Kidney (tissue), 14 donors: ENCODE data around the gene BPIFA3. TPM values are rescaled to one million over a fixed set of nuclear protein-coding genes. Genes with fewer than 3 reads are reported as not detected.

Source experiments
- DNase-seq, 5 donors: peaks; one replicate each; pipeline ENCODE4 v3.0.0-alpha.2; 2013 to 2020
- FAIRE-seq: peaks from 2 replicates; lab custom pipeline; 2012; peaks lifted over from hg19 to GRCh38; lab: Jason Lieb, UNC
- H3K27ac ChIP-seq, 2 donors: one replicate each; pipeline ENCODE4 v1.7.0; 2013; ENCODE audit warnings: low read depth in 2 of 2, low read length in 2 of 2, inconsistent platforms in 1 of 2
- H3K27me3 ChIP-seq: one replicate; pipeline ENCODE4 v1.7.1; 2013; ENCODE audit warnings: low read length, inconsistent platforms; ENCODE audit not compliant: control insufficient read depth, insufficient read depth
- H3K36me3 ChIP-seq, 3 donors: one replicate each; pipeline versions ENCODE4 v1.7.0 to v1.7.1; 2013; ENCODE audit warnings: low read length in 3 of 3, control low read depth in 1 of 3, inconsistent platforms in 1 of 3; ENCODE audit not compliant: insufficient read depth in 3 of 3, control insufficient read depth in 2 of 3
- H3K4me1 ChIP-seq, 3 donors: one replicate each; pipeline versions ENCODE4 v1.7.0 to v1.7.1; 2013; ENCODE audit warnings: low read length in 3 of 3, inconsistent platforms in 1 of 3, low read depth in 1 of 3; ENCODE audit not compliant: control insufficient read depth in 2 of 3, insufficient read depth in 2 of 3
- H3K4me3 ChIP-seq, 3 donors: one replicate each; pipeline versions ENCODE4 v1.7.0 to v1.8.1; 2013; ENCODE audit warnings: low read length in 3 of 3, control low read depth in 1 of 3, inconsistent platforms in 1 of 3
- H3K9ac ChIP-seq, 3 donors: one replicate each; pipeline versions ENCODE4 v1.7.0 to v1.7.1; 2013; ENCODE audit warnings: low read length in 3 of 3, control low read depth in 1 of 3, inconsistent platforms in 1 of 3
- H3K9me3 ChIP-seq, 3 donors: one replicate each; pipeline versions ENCODE4 v1.7.0 to v1.7.1; 2013; ENCODE audit warnings: low read length in 3 of 3, control low read depth in 1 of 3, inconsistent platforms in 1 of 3; ENCODE audit not compliant: control insufficient read depth in 2 of 3, insufficient read depth in 1 of 3
- CTCF ChIP-seq: IDR thresholded peaks from 3 replicates; pipeline ENCODE4 v1.5.1; 2012; ENCODE audit warnings: mild to moderate bottlenecking, moderate library complexity, borderline replicate concordance; ENCODE audit not compliant: insufficient read depth; ENCODE audit errors: extremely low read depth
- intact Hi-C: fragments of 100-400 bp; cut with DNase I; formaldehyde crosslinking; loops from one replicate; pipeline ENCODE4 v1.11.1; 2022
- polyA plus RNA-seq: library from polyadenylated mRNA; stranded (reverse); fragments of 350-450 nt; fragmentation: Illumina TruSeq; extraction: RNeasy Lipid Tissue Mini Kit (QIAGEN cat#74804); gene quantifications from one replicate; pipeline ENCODE4 v1.2.3, GENCODE V29; 2014; ENCODE audit warnings: low read depth, low replicate concordance; ENCODE audit not compliant: insufficient read depth
- total RNA-seq: library from RNA; stranded (reverse); fragmentation: NEBNext Ultra II Directional; extraction: Animal tissue kit (Norgen Biotek cat#: 25700); gene quantifications from one replicate; pipeline ENCODE4 v1.2.1, GENCODE V29; 2021
- donor health status: control.
- donor health status: control.
- donor health status: control.
- donor health status: control.
- donor health status: control.
- donor health status: DM: yes; HTN: yes; CAD: no.
- donor health status: Normal renal cell carcinoma (clear cell type).

BPIFA3 gene
- total and polyA plus RNA-seq, 2 donors from 2014 or later = not detected

GRCh38 chr20:33209789-33210188 lies 7.4 kb upstream of the BPIFA3 start:
- H3K36me3 ChIP-seq = no peaks in the 10 kb centered on the region
- DNase-seq (peak; percentile 80 to 92 (median 88)), FAIRE-seq (no peak)
- intact Hi-C loops = no loop called here
- no peak overlapping the region for H3K9ac ChIP-seq
- TF ChIP-seq CTCF = no peak
- no peaks in the 10 kb centered on the region for H3K4me1 ChIP-seq
- H3K27ac ChIP-seq = no peak overlapping the region
- no peaks in the 10 kb centered on the region for H3K27me3 ChIP-seq
- H3K4me3 ChIP-seq = no peak overlapping the region
- H3K9me3 ChIP-seq = no peaks in the 10 kb centered on the region

- intact Hi-C loops = no loop called here
- Histone ChIP-seq H3K36me3 (no peaks in the 10 kb centered on the region), H3K9ac (no peak overlapping the region), H3K27me3 (no peaks in the 10 kb centered on the region), H3K9me3 (no peaks in the 10 kb centered on the region), H3K4me1 (no peaks in the 10 kb centered on the region), H3K27ac (no peak overlapping the region), H3K4me3 (no peak overlapping the region)
- no peak for TF ChIP-seq CTCF
- FAIRE-seq = no peak
- no peak for DNase-seq
Observed at GRCh38 chr20:33210371-33210770, 6.8 kb upstream of the BPIFA3 start.

- intact Hi-C loops = no loop called here
- H3K4me1 ChIP-seq = no peaks in the 10 kb centered on the region
- TF ChIP-seq CTCF = peak; percentile 58
- H3K9me3 ChIP-seq = no peaks in the 10 kb centered on the region
- no peak for FAIRE-seq
- H3K36me3 ChIP-seq = no peaks in the 10 kb centered on the region
- no peak overlapping the region for H3K4me3 ChIP-seq
- H3K27me3 ChIP-seq = no peaks in the 10 kb centered on the region
- no peak overlapping the region for H3K27ac ChIP-seq
- H3K9ac ChIP-seq = no peak overlapping the region
- DNase-seq = peak in 4 of 5 donors; percentile 44 to 81 (median 60)
Observed at GRCh38 chr20:33211817-33212424, 5.2 kb upstream of the BPIFA3 start.

- Histone ChIP-seq H3K4me1 (no peaks in the 10 kb centered on the region), H3K27me3 (no peaks in the 10 kb centered on the region), H3K4me3 (no peak overlapping the region), H3K9ac (no peak overlapping the region), H3K9me3 (no peaks in the 10 kb centered on the region), H3K27ac (no peak overlapping the region), H3K36me3 (no peaks in the 10 kb centered on the region)
- no peak for TF ChIP-seq CTCF
- intact Hi-C loops = no loop called here
- FAIRE-seq = no peak
- DNase-seq = no peak
Observed at GRCh38 chr20:33224399-33224798, 7.2 kb downstream of the BPIFA3 start.
